ENCODE data around the gene GSE1. TPM values are rescaled to one million over a fixed set of nuclear protein-coding genes. Genes with fewer than 3 reads are reported as not detected.

The GSE1 gene
- total RNA-seq, 1 donor from 2014 or later, result 30.5 TPM

- DNase-seq (ENCODE audit: extremely low read depth, low read depth, low spot score), result no peak
These were observed 7.8 kb upstream of the GSE1 start for GRCh38 chr16:85605051-85605911.

DNA sequence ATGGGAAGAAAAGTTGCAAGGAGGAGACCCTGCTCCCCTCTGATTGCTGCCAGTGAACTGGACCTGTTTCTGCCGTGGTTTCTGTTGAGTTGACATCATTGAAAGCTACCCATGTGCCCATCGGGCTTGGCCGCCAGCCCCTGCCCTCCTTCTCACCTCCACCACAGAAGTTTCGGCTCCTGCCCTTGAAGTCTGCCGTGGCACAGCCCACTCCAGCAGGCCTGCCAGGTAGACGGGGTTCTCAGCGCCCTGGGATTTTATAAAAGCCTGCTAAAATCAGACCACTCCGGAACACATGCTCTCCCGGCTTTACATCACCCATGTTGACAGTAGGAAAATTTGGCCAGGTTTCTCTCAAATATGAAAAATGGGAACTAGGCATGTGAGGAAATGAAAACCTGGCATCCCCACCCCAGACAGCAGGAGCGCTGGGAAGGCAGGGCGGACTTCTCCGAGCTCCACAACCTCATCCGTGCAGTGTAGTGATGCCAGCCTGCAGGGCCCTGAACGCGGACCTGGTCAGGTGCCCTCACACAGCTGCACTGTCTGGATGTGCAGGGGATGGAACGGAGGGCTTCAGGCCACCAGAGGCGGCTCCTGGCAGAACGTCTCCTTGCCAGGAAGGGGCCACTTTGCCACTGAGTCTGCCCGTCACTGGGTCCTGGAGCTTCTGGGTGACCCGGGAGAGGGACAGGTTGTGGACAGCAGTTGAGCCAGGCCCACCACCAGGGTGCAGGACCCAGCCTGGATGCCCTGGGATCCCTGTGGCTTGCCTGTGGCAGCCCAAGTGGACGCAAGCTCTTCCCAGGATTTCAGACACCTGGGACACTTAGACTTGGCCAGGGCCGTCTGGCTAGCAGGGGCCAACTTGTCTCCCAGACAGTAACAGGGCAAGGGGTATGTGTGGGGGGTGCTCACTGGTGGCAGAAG, 6.9 kb upstream of the GSE1 start:
- no peak for DNase-seq (ENCODE audit: extremely low read depth, low read depth, low spot score)

GRCh38 chr16:85606904-85607303, 6.2 kb upstream of the GSE1 start:
- no peak for DNase-seq (ENCODE audit: extremely low read depth, low read depth, low spot score)

- no peak for DNase-seq (ENCODE audit: extremely low read depth, low read depth, low spot score)
These were observed 5.8 kb upstream of the GSE1 start for GRCh38 chr16:85607321-85607765.

DNA sequence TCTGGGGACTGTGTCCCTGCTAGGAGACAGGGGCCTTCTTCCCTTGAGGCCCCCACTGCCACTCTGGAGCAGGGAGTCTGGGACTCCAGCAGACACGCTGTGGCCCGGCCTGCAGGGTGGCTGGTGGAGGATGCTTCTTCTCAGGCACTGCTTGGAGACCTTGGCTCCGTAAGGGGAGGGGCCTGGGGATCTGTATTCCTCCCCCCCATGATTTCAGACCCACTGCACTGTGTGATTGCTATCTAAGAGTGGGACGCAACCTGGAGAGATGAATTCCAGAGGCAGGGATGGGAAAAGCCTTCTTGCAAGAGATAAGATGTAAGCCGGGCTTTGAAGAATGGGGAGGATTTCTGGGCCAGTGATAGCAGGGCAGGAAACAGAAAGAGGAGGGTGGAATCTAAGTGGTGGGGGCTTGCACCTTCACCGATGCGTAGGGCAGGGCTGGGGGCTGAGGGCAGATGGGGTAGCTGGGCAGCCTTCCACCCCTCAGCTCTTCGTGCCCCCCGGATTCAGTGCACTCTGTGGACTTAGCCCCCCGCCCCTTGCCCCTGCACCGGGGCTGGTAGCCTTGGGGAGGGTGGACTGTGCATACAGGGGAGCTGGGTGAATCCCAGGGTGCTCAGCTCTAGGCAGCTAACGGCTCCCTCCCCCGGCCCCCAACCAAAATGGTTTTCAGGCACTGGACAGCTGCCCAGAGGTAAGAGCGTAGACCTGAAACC, 5.2 kb upstream of the GSE1 start:
- DNase-seq (ENCODE audit: extremely low read depth, low read depth, low spot score), result no peak

DNA sequence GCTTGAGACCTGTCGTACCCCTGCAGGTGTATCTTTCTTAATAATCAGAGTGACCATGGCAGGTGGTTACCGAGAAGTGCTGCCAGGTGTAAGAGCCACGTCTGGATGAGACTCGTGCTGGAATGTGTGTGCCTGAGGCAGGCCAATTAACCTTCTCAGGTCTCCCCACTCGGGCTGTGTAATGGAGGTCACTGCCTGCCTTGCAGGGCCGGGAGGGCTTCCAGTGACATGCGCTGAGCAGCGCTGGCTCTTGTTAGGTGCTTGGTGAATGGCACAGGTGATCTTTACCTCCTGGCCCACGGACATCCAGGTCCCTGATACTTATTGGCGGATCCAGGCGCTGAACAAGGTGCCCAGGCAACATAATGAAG, 4.6 kb upstream of the GSE1 start:
- no peak for DNase-seq (ENCODE audit: extremely low read depth, low read depth, low spot score)

GRCh38 chr16:85608887-85609286, 4.2 kb upstream of the GSE1 start:
- no peak for DNase-seq (ENCODE audit: extremely low read depth, low read depth, low spot score)

GRCh38 chr16:85609539-85609938, 3.6 kb upstream of the GSE1 start:
- DNase-seq (ENCODE audit: extremely low read depth, low read depth, low spot score), result no peak

- no peak for DNase-seq (ENCODE audit: extremely low read depth, low read depth, low spot score)
These were observed 3.1 kb upstream of the GSE1 start for GRCh38 chr16:85610059-85610445.

GRCh38 chr16:85610446-85611193, 2.5 kb upstream of the GSE1 start:
- peak; percentile 3 for DNase-seq (ENCODE audit: extremely low read depth, low read depth, low spot score)

DNA sequence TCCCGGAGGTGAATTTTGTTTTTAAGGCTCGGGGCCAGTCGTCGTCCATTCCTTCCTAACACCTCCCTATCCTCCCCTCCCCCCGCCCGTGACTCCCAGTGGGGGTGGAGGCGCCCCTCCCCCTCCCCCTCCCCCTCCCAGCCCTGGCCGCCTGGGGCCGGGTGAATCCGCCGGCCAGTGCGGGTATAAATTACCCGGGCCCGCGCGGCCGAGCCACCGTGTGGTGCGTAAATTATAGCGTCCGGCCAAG, 2.0 kb upstream of the GSE1 start:
- no peak for DNase-seq (ENCODE audit: extremely low read depth, low read depth, low spot score)

DNA sequence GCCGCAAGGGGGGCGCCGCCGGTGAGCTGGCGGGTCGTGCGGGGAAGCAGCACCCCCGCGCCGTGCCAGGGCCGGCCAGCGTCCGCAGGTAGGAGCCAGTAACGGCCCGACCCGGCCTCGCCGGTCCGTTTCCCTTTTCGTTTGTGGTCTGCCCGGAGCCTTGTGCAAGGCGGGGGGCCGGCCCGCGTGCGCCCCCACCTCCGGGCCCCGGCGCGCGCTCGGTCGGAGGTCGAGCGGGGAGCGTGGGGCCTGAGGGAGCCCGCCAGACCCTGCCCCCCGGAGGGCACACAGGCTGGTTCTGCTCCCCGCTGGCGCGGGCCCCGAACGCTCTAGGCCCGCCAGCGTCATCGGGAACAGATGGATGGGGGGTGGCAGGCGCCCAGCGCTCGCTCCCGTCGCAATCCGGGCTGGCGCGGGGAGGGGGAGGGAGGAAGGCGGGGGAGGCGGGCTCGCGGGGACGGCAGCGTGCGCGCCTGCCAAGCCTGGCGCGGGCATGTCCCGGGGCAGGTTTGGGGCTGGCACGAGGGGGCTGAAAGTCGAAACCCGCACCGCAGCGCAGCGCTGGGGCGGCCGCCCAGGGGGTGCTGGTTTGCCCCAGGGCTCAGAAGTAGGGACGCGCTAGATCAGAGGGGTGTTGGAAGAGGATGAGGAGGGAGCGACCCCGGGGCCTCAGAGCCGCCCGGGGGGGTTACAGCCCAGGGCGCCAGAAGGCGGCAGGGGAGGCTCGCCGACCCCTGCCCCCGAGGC, 1.5 kb upstream of the GSE1 start:
- DNase-seq (ENCODE audit: extremely low read depth, low read depth, low spot score), result no peak

DNA sequence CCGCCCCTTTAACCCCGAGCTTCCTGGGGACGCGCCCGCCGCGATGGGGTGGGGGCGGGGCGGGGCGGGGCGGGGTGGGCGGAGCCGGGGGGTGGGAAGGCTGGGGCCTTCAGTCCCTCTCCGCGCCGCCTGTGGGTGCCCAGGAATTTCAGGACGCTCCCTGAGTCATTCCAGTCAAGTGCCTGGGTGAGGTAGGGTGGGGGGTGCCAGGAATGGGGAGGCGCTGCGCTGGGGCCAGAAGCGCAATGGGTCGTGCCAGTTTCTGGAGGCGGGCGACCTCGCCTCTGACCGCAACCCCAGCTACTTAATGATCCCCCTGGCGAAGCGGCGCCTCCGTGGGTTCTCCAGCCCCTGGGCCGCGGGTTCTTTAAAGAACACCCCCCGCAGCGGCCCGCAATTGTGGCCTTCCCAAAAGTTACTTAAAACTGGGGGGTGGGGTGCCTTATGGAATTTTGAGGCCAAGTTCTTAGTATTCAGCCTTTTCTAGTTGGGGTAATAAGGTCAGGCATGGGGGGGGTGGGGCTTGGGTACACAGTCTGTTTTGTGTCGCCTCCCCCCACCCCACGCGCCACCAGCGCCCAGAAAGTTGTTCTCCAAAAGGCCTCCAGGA, 826 bp upstream of the GSE1 start:
- no peak for DNase-seq (ENCODE audit: extremely low read depth, low read depth, low spot score)

DNA sequence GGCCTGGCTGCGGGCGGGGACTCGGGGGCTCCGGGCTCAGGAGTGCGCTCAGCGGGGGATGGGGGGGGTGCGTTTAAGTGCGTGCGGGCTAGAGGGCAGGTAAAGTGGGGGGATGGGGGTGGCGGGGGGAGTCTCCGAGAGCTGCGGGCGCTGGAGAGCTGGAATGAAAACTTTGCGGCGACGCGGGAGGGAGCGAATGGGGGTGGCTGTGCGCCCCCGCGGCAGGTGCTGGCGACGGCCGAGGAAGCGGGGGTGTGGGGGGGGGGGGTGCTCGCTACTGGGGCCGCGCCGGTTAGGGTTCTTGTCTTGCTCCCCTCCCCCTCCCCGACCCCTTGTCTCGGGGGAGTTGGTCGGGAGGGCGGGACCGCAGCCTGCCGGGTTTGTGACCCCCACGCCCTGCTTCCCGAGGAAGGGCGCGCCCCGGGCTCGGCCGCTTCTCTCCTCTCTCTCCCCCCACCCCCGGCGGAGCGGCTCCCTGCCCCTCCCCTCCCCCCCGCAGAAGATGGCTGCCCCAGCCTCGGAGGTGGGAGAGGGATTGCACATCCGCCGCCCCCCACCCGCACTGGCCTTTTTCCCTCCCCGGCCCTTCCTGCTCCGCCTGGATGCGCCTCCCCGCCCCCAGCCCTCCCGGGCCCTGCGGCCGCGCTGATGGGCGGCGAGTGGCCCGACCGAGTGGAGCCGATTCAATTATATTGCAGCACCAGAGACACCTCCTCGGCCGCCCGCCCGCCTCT, 649 bp downstream of the GSE1 start:
- DNase-seq (ENCODE audit: extremely low read depth, low read depth, low spot score), result no peak

DNA sequence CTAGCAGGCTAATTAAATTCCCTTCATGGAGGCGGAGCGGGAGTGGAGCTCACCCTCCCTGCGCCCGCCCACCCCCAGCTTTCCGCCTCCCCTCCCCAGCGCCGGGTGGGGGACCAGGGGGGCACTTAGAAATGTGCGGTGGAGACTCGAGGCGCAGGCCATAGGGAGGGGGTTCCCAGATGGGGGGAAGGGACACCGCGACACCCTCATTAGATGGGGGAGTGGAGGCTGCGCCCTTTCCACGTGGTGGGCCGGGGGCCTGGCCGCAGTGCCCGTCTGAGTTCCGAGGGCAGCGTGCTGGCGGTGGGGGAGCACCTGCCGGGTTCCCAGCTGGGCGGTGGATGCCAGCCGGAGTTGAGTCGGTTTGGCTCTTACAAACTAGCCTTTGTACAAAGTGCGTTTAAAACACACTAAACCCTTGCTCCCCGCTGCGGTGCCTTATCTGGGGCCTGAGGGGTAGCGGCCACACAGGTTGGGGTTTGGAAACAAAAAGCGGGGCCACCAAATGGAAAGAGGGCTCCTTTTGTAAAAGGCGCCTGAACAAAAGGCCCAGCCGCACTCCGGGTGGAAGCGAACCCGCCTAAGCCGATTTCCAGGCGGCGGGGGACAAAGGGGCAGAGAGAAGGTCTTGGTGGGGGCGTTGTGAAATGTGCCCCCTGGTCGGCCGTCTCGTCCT, 1.4 kb downstream of the GSE1 start:
- no peak for DNase-seq (ENCODE audit: extremely low read depth, low read depth, low spot score)

- DNase-seq (ENCODE audit: extremely low read depth, low read depth, low spot score), result no peak
These were observed 2.1 kb downstream of the GSE1 start for GRCh38 chr16:85615014-85615851.

- no peak for DNase-seq (ENCODE audit: extremely low read depth, low read depth, low spot score)
These were observed 2.9 kb downstream of the GSE1 start for GRCh38 chr16:85615852-85616606.

Measured in glomerular endothelial cell (primary cell).